ENCODE results near the gene LONRF2. TPM values are rescaled to one million over a fixed set of nuclear protein-coding genes. Genes with fewer than 3 reads are reported as not detected.
"Not testable (repeated sequence)": the region's sequence is repeated elsewhere in the genome, so short reads cannot be mapped to it uniquely, and the experiment has no call there.

The LONRF2 gene
- total RNA-seq, 4 donors from 2014 or later: 0.38 to 2.6 (median 1.1) TPM

DNA sequence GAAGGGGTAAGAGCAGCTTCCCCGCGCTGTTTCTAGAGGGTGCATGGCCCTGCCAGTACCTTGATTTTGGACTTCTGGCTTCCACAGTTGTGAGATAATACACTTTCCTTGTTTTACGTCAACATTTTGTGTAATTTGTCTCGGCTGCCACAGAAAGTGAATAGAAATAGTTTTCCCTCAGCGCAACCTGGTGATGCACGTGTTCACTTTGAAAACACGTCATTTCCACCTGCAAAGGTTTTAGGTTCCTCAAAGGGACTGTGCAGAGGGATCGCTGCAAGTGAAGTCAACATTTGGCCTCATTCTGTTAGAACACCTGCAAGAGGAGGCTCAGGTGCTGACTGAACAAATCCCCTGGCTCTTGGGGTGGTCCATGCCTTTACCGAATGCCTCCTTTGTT lies 71.7 kb downstream of the LONRF2 start:
- no peak overlapping the region for H3K4me3 ChIP-seq (ENCODE audit: low read depth, poor library complexity, severe bottlenecking)
- intact Hi-C loops (cut with DNase I; ENCODE audit: low total_unique reads): no loop called here
- DNase-seq (ENCODE audit: low spot score in 2 of 2): peak in 1 of 2 donors; percentile 21
- 95 to 96% methylated on average over 9 of the region's 9 CpGs for WGBS, 2 donors
- TF ChIP-seq, protein P1, sequence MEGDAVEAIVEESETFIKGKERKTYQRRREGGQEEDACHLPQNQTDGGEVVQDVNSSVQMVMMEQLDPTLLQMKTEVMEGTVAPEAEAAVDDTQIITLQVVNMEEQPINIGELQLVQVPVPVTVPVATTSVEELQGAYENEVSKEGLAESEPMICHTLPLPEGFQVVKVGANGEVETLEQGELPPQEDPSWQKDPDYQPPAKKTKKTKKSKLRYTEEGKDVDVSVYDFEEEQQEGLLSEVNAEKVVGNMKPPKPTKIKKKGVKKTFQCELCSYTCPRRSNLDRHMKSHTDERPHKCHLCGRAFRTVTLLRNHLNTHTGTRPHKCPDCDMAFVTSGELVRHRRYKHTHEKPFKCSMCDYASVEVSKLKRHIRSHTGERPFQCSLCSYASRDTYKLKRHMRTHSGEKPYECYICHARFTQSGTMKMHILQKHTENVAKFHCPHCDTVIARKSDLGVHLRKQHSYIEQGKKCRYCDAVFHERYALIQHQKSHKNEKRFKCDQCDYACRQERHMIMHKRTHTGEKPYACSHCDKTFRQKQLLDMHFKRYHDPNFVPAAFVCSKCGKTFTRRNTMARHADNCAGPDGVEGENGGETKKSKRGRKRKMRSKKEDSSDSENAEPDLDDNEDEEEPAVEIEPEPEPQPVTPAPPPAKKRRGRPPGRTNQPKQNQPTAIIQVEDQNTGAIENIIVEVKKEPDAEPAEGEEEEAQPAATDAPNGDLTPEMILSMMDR (IDR thresholded peaks at IDR 0.05): no peak
- TF ChIP-seq POLR2A (IDR thresholded peaks at IDR 0.05): no peak

DNA sequence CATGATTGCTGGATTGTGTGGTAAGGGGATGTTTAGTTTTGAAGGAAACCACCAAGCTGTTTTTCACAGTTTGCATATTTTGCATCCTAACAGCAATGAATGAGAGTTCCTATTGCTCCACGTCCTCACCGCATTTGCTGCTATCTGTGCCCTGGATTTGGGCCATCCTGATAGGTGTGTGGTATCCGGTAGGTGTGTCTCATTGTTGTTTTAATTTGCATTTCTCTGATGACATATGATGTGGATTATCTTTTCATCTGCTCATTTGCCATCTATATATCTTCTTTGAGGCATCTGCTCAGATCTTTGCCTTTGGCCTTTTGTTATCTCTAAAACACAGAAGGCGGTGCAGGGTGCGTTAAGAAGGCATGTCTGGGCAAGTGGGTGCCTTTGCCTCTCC lies 73.3 kb downstream of the LONRF2 start:
- intact Hi-C loops (cut with DNase I; ENCODE audit: low total_unique reads): no loop called here
- peak in 1 of 2 donors; percentile 10 for DNase-seq (ENCODE audit: low spot score in 2 of 2)
- 68 to 74% methylated on average over 5 of the region's 5 CpGs for WGBS, 2 donors
- TF ChIP-seq POLR2A (IDR thresholded peaks at IDR 0.05): no peak
- TF ChIP-seq, protein P1 (IDR thresholded peaks at IDR 0.05): no peak
- H3K4me3 ChIP-seq (ENCODE audit: low read depth, poor library complexity, severe bottlenecking): no peak overlapping the region

DNA sequence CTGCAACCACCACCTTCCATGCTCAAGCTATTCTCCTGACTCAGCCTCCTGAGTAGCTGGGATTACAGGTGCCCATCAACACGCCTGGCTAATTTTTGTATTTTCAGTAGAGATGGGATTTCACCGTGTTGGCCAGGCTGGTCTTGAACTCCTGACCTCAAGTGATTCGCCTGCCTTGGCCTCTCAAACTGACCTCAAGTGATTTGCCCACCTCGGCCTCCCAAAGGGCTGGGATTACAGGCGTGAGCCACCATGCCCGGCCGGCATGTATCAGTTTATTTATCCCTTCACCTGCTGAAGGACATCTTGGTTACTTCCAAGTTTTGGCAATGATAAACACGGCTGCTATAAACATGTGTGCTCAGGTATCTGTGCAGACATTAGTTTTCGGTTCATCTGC lies 73.7 kb downstream of the LONRF2 start:
- H3K4me3 ChIP-seq (ENCODE audit: low read depth, poor library complexity, severe bottlenecking); intact Hi-C loops (cut with DNase I; ENCODE audit: low total_unique reads): not testable (repeated sequence)
- peak in 1 of 2 donors; percentile 71 for DNase-seq (ENCODE audit: low spot score in 2 of 2)
- WGBS, 2 donors: 90 to 93% methylated on average over 9 of the region's 9 CpGs

DNA sequence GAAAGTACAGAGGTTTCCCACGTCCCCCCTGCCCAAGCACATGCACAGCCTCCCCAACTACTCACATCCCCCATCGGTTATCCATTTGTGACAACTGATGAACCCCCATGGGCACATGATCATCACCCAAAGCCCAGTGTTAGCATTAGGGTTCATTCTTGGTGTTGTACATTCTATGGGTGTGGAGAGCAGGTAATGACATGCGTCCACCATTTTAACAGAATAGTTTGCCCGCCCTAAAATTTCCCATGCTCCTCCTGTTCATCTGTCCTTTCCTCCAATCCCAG lies 74.3 kb downstream of the LONRF2 start:
- WGBS, 2 donors: 83 to 87% methylated on average over 4 of the region's 4 CpGs
- intact Hi-C loops (cut with DNase I; ENCODE audit: low total_unique reads): no loop called here
- DNase-seq (ENCODE audit: low spot score in 2 of 2): peak in 1 of 2 donors; percentile 23
- TF ChIP-seq, protein P1 (IDR thresholded peaks at IDR 0.05): no peak
- no peak for TF ChIP-seq POLR2A (IDR thresholded peaks at IDR 0.05)
- no peak overlapping the region for H3K4me3 ChIP-seq (ENCODE audit: low read depth, poor library complexity, severe bottlenecking)

DNA sequence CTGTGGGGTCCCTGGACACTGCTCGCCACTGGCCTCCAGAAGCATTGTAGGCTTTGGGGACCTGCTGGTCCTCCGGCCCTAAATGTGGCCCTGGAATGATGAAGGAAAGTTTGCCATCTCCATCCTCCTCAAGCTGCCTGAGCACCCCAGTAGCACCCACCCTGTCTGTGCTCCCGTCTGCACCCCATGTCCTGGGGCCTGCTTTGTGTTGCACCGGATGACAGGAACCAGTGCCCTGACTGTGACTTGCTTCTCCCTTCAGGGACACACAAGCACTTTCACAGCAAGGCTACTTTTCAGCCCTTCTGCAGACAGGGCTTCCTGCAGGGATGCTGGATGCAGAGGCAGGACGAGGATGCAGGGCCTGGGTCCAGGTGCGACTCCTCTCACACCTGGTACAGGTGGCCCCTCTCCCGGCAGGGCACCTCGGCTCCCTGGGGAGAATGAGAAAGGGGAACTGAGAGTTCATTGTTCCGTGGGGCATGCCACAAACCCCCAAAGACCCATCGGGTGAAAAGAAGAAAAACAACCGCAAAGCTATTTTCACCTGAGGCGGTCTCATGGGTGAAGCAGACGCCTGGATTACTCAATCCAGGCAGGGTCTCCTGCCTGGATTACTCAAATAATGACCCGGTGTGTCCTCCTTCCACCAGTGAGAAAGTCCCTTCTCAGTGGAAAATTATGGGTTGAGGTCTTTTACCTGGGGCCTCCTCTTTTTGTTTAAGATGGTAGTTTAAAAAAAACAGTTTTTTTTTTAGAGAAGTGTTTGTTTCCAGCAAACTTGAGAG lies 74.9 kb downstream of the LONRF2 start:
- intact Hi-C loops (cut with DNase I; ENCODE audit: low total_unique reads): no loop called here
- TF ChIP-seq, protein P1 (IDR thresholded peaks at IDR 0.05): no peak
- 74 to 83% methylated on average over 14 of the region's 14 CpGs for WGBS, 2 donors
- no peak overlapping the region for H3K4me3 ChIP-seq (ENCODE audit: low read depth, poor library complexity, severe bottlenecking)
- peak in 1 of 2 donors; percentile 62 for DNase-seq (ENCODE audit: low spot score in 2 of 2)

DNA sequence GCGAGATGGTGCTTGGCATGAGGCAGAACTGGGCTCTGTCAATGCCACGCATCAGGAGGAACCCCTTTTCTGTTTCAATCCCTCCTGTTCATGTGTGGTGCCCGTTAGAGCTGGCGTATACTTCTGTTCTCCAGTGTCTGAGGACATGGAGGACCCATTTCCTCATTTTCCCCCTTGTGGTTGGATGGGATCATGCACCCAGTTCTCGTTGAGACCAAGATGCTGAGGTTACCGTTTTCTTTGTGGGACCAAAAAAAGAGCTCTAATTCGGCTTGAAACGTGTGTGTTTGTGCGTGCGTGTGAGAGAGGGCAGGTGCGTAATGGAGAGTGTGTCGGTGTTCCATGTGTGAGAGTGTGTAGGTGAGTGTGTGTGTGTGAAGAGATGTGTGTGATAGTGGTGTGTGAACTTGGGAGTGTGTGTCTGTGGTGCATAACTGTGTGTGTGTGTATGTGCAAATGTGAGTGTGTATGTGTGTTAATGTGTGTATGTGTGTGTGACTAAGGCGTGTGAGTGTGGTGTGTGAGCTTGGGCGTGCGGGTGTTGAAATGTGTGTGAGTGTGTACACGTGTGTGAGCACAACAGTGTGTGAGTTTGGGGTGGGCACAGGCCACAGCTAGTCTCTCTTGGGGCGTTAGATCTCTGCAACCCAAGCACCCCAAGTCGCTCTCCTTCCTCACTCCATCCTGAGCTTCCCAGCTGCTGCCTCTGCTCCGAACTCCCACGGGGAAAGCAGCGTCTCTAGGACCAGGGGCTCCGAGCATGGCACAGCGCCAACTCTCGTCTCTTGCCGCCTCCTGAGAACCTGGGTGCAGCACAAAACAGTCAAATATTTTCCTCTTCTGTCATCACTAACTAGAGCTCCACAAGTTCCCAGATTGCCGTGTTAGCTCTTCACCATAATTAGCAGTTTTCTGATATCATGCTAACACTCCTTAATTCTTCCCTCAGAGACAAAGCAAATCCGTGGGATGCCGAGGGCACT lies 75.8 kb downstream of the LONRF2 start:
- peak in 1 of 2 donors; percentile 79 for DNase-seq (ENCODE audit: low spot score in 2 of 2)
- intact Hi-C loops (cut with DNase I; ENCODE audit: low total_unique reads): no loop called here
- 72% methylated on average over 28 of the region's 28 CpGs for WGBS, 2 donors

More for the DNA sequence above, 75.8 kb downstream of the LONRF2 start:
- no peak overlapping the region for H3K4me3 ChIP-seq (ENCODE audit: low read depth, poor library complexity, severe bottlenecking)
- TF ChIP-seq, protein P1 (IDR thresholded peaks at IDR 0.05): no peak
- TF ChIP-seq POLR2A (IDR thresholded peaks at IDR 0.05): no peak
